ENCODE measurements around the gene METAP1D.
A peak's percentile ranks its signal among the peaks of the same experiment; 100 is the strongest.

Gene METAP1D

DNA sequence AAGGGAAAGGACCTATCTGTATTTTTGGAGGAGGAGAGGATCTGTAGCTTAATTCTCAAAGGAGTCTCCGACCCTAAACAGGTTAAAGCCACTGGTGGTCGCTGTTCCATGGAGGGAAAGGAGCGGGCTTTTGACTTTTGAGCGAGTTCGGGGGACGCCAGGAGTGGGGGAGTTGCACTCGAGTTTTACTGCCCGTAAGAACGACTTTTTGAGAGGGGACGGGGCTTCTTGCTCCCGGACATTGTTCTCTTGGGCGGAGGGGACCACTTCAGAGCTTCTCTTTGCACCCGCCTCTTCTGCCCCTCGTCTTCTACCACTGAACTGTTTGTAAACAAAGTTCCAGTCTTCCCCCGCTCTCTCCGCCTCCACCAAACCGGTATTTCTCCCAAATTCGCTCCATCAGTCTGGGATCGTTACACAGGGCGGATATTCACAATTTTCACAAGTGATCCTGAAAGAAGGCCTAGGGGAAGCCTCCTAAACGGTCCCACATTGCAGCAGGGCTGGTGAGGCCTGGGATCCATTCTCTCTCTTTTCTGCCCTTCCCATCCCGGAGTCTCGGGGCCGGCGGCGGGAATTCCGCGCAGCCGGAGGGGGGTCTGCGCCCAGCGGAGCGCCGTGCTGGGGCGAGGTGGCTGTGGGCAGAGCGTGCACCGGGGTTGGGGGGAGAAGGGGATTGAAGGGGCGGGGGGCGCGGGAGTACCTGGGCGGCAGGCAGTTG, 96.3 kb downstream of the METAP1D start:
- DNase-seq (ENCODE audit: low spot score in 2 of 2) (no peak), ATAC-seq (no peak)
- Mint-ChIP-seq H3K36me3 (no peaks in the 10 kb centered on the region), H3K4me1 (peaks cover 49% of the 10 kb centered on the region), H3K4me3 (peak overlapping the region; percentile 72), H3K27ac (no peak overlapping the region), H3K9me3 (no peaks in the 10 kb centered on the region)

GRCh38 chr2:172096626-172097547, 97.1 kb downstream of the METAP1D start:
- H3K9me3 Mint-ChIP-seq: no peaks in the 10 kb centered on the region
- H3K27ac Mint-ChIP-seq: no peak overlapping the region
- ATAC-seq: no peak

DNA sequence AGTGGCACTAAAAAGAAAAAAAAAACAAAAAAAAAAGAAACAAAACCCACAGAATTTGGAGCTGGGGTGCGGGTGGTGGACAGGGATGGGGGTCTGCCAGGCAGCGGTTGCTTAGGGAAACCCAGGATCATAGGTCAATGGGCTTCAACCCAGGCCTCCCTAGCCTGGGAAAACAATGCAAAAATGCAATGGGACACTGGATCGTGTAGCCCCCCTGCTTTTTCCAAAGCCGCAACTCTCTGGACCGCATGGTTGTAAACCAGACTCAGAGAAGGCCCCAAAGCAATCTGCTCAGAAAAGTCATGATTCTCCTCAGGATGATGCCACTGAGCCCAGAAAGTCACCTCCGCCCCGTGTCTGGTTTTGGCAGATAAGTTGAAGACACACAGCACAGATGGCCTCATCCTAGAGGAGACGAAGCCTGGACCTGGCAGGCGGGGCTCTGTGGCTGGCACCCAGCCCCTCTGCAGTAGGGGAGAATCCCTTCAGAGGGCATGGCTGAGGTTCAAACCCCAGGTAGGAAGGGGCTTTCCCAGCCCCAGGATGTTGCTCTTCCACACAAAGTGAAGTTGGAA, 97.9 kb downstream of the METAP1D start:
- H3K9me3 Mint-ChIP-seq: no peaks in the 10 kb centered on the region
- no peak overlapping the region for H3K27ac Mint-ChIP-seq
- H3K36me3 Mint-ChIP-seq: peaks cover 7% of the 10 kb centered on the region
- H3K4me3 Mint-ChIP-seq: peak overlapping the region; percentile 72
- peaks cover 63% of the 10 kb centered on the region for H3K4me1 Mint-ChIP-seq
- ATAC-seq: no peak
- no peak for DNase-seq (ENCODE audit: low spot score in 2 of 2)

More at GRCh38 chr2:172096626-172097547, 97.1 kb downstream of the METAP1D start:
- Mint-ChIP-seq H3K36me3 (no peaks in the 10 kb centered on the region), H3K4me1 (peaks cover 56% of the 10 kb centered on the region), H3K4me3 (peak overlapping the region; percentile 72)
- no peak for DNase-seq (ENCODE audit: low spot score in 2 of 2)

DNA sequence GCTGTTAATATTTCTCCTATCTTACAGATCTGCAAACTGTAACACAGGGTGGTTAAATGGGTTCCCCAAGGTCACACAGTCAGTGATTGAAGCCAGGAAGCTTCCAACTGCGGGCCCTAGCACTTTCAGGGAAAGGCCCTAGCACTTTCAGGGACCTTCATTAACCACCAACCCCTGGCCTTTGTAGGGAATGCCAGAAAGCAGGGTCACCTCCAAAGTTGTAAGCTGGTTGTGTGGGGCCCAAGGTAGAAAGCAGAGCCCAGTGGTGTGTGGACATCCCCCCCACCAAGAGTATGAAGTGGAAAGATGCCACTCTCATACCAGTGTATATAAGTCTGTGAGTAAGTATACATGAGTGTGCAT, 98.5 kb downstream of the METAP1D start:
- peak overlapping the region; percentile 39 for H3K4me3 Mint-ChIP-seq
- peaks cover 7% of the 10 kb centered on the region for H3K36me3 Mint-ChIP-seq
- no peak overlapping the region for H3K27ac Mint-ChIP-seq
- ATAC-seq: no peak
- peaks cover 66% of the 10 kb centered on the region for H3K4me1 Mint-ChIP-seq
- H3K9me3 Mint-ChIP-seq: no peaks in the 10 kb centered on the region
- peak in 1 of 2 donors; percentile 55 for DNase-seq (ENCODE audit: low spot score in 2 of 2)

DNA sequence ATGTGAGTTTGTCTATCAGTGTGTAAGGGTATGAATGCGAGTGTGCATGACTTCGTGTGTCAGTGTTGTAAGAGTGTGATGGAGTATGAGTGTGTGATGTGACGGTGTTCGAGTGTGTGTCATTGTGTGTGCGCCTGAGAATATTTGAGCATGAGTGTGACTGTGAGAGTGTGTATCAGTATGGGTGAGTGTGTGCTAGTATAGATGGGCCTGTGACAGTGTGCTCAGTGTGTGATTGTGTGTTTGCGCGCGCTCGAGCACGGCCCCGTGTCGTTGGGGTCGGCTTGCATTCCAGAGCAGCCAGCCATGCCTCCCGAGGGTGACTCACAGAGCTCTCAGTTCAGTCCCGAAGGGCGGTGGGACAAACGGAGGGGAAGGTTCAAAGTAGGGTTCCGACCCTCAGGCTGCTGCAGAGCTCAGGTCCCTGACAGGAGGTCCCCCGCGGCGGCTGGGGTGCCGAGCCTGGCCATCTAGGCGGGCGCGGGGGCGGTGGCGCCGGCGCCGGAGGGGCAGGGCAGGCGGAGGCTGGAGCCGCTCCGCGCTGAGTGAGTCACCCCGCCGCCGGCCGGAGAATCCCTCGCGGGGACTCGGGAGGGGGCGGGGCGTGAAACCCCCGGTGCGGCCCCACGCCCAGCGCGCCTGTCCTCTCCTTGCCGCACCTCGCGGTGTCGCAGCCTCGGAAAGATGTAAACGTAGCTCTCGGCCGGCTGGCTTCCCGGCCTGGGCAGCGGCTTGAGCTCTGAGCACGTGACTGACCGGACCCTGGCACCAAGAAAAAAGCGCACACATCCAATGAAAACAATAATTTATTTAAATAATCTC, 99.1 kb downstream of the METAP1D start:
- Mint-ChIP-seq H3K4me1 (peaks cover 70% of the 10 kb centered on the region), H3K4me3 (peak overlapping the region; percentile 39), H3K27ac (no peak overlapping the region), H3K9me3 (no peaks in the 10 kb centered on the region), H3K36me3 (peaks cover 7% of the 10 kb centered on the region)
- peak in 1 of 2 donors; percentile 75 for DNase-seq (ENCODE audit: low spot score in 2 of 2)
- peak; percentile 27 for ATAC-seq

GRCh38 chr2:172099472-172100079, 99.8 kb downstream of the METAP1D start:
- H3K9me3 Mint-ChIP-seq: no peaks in the 10 kb centered on the region
- no peak overlapping the region for H3K27ac Mint-ChIP-seq
- no peak for ATAC-seq
- peaks cover 74% of the 10 kb centered on the region for H3K4me1 Mint-ChIP-seq
- no peak for DNase-seq (ENCODE audit: low spot score in 2 of 2)
- H3K4me3 Mint-ChIP-seq: peak overlapping the region; percentile 16
- H3K36me3 Mint-ChIP-seq: peaks cover 7% of the 10 kb centered on the region

- peaks cover 7% of the 10 kb centered on the region for H3K36me3 Mint-ChIP-seq
- no peaks in the 10 kb centered on the region for H3K9me3 Mint-ChIP-seq
- H3K27ac Mint-ChIP-seq: no peak overlapping the region
- ATAC-seq: no peak
- peak in 1 of 2 donors; percentile 67 for DNase-seq (ENCODE audit: low spot score in 2 of 2)
- H3K4me1 Mint-ChIP-seq: peaks cover 71% of the 10 kb centered on the region
- peak overlapping the region; percentile 85 for H3K4me3 Mint-ChIP-seq
Observed at GRCh38 chr2:172100080-172100934, 100.6 kb downstream of the METAP1D start.

DNA sequence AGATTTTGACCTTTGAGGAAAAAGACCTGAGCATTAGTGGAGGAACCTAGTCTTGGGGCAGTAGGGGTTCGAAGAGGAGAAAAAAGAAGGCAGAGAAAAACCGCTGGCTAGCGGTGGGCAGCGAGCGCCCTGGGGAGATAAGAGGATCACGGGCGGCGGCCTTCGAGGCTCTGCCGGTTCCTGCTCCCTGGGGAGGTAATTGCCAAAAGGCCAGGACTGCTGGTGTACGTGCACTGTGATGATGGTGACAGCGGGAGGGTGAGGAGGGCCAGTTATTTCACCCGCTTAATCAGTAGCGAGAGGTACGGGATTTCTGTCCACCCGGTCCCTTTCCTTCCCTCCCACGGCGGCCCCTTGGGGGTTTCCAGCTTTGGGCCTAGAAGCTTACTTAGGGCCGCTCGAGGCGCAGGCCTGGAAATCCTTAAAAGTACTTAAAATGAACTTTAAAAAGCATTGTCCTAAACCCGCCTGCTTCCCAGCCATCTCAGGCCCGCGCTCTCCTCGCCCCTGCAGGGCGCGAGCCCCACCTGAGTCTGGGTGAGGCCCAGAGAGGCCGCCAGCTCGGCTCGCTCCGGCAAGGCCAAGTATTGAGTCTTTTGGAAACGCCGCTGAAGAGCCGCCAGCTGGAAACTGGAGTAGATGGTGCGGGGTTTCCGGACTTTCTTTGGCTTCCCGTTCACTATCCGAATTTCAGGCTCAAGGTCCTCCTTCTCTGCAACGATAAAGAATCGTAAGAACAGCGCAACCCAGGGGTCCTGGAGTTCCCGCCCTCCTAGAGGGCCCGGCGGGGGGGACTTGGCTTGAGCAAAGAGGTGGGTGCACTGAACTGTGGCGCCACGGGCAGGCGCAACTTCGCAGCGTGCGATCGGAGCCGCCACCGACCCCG, 101.4 kb downstream of the METAP1D start:
- H3K36me3 Mint-ChIP-seq: peaks cover 7% of the 10 kb centered on the region
- H3K27ac Mint-ChIP-seq: no peak overlapping the region
- no peaks in the 10 kb centered on the region for H3K9me3 Mint-ChIP-seq
- DNase-seq (ENCODE audit: low spot score in 2 of 2) (peak in 1 of 2 donors; percentile 62), ATAC-seq (no peak)
- H3K4me1 Mint-ChIP-seq: peaks cover 70% of the 10 kb centered on the region
- H3K4me3 Mint-ChIP-seq: peak overlapping the region; percentile 85

- Mint-ChIP-seq H3K4me3 (peak overlapping the region; percentile 85), H3K27ac (peak overlapping the region; percentile 52), H3K4me1 (peaks cover 63% of the 10 kb centered on the region), H3K36me3 (peaks cover 7% of the 10 kb centered on the region), H3K9me3 (no peaks in the 10 kb centered on the region)
- ATAC-seq (peak; percentile 38), DNase-seq (ENCODE audit: low spot score in 2 of 2) (peak in 1 of 2 donors; percentile 74)
Observed at GRCh38 chr2:172101821-172102390, 102.2 kb downstream of the METAP1D start.

GRCh38 chr2:172102391-172103359, 102.9 kb downstream of the METAP1D start, which contains the start of gene DLX2:
Gene DLX2, minus strand, starts transcription at chr2:172102900. Its CDS starts 362 bp downstream, at chr2:172102538.
- H3K36me3 Mint-ChIP-seq: peaks cover 7% of the 10 kb centered on the region
- peak in 1 of 2 donors; percentile 84 for DNase-seq (ENCODE audit: low spot score in 2 of 2)
- peak; percentile 65 for ATAC-seq
- peaks cover 59% of the 10 kb centered on the region for H3K4me1 Mint-ChIP-seq
- no peaks in the 10 kb centered on the region for H3K9me3 Mint-ChIP-seq
- H3K27ac Mint-ChIP-seq: peak within 1 kb of the TSS; percentile 52
- H3K4me3 Mint-ChIP-seq: peak within 1 kb of the TSS; percentile 85

DNA sequence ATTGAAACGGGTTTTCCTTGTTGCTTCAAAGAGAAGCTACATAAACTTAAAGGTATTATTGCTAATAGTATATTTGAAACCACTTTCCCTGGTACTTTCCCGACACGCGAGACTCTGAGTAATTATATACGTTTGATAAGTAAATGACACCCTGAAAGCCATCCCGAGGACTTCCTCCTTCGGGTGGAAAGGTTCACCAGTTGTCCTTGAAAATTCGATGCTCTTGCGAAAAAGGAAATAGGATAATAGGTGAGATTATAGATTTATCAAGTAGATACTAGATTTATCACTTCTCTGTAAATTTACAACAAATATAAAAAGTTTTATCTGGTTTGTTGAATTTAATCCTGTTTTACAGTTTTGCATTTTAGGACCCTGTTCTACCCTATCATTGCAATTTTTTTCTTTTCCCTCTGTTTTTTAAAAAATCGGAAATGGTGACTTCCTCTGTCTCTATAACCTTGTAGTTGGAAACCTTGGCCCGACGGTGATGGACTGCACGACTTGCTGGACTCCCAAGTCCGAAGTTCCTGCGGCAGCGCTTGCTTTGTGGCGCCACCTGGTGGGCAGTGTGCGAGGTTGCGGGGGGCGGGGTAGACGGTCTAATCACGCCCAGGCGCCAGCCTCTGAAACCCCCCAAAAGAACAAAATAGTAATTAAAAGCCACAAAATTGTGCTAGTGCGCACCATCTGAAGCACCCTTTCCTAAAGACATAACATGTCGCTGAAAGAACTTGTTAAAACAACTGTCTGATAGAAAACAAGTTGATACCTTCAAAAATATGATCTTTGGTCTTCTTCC, 103.9 kb downstream of the METAP1D start:
- Mint-ChIP-seq H3K9me3 (no peaks in the 10 kb centered on the region), H3K27ac (peak overlapping the region; percentile 18), H3K4me1 (peaks cover 63% of the 10 kb centered on the region), H3K36me3 (peaks cover 7% of the 10 kb centered on the region), H3K4me3 (peak overlapping the region; percentile 85)
- peak; percentile 70 to 92 for DNase-seq (ENCODE audit: low spot score in 2 of 2)
- ATAC-seq: peak; percentile 27
